Type B pancreatic cell (in vitro differentiated cells): Measurements from ENCODE around the gene CARS2. TPM values are rescaled to one million over a fixed set of nuclear protein-coding genes. Genes with fewer than 3 reads are reported as not detected.

Experiments
- DNase-seq: peaks from one replicate; pipeline ENCODE4 v3.0.0; 2021; ENCODE audit warnings: mixed read lengths; ENCODE audit not compliant: unreplicated experiment; ENCODE audit errors: extremely low spot score
- H3K27ac Mint-ChIP-seq: 2 replicates; pipeline ENCODE4 v1.8.0; 2021; ENCODE audit warnings: mild to moderate bottlenecking, mixed read lengths
- H3K27me3 Mint-ChIP-seq: 2 replicates; pipeline ENCODE4 v1.8.0; 2021; ENCODE audit warnings: mixed read lengths
- H3K36me3 Mint-ChIP-seq: 2 replicates; pipeline ENCODE4 v1.8.0; 2021; ENCODE audit warnings: mixed read lengths
- H3K4me1 Mint-ChIP-seq: one replicate; pipeline ENCODE4 v1.8.0; 2021; ENCODE audit warnings: mixed read lengths; ENCODE audit not compliant: unreplicated experiment
- H3K4me3 Mint-ChIP-seq: 2 replicates; pipeline ENCODE4 v1.8.0; 2021; ENCODE audit warnings: mild to moderate bottlenecking, mixed read lengths
- H3K9me3 Mint-ChIP-seq: 2 replicates; pipeline ENCODE4 v1.8.0; 2021; ENCODE audit warnings: mixed read lengths
- total RNA-seq: library from RNA; stranded (reverse); gene quantifications from 2 replicates; pipeline ENCODE4 v1.2.1, GENCODE V29; 2021; ENCODE audit warnings: low replicate concordance
- TF ChIP-seq, protein P1 (sequence below): fragments of 200-600 bp; sonication (generic); conservative IDR thresholded peaks from 2 replicates; pipeline ENCODE4 v1.5.0; 2021; ENCODE audit warnings: antibody characterized with exemption, mild to moderate bottlenecking

The CARS2 gene
- total RNA-seq, 1 donor from 2014 or later = 73.4 TPM

DNA sequence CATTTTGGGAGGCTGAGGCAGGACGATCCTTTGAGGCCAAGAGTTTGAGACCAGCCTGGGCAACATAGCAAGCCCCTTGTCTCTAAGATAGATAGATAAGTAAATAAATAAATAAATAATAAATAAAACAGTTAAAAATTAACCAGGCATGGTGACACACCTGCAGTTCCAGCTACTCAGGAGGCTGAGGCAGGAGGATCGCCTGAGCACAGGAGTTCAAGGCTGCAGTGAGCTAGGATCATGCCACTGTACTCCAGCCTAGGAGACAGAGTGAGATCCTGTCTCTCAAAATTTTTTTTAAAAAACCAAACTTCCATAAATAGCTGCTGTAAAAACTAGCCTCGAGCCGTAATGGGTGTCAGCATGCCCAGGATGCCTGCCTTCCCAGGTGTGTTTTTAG, 104.9 kb downstream of the CARS2 start:
- Mint-ChIP-seq H3K4me3 (no peak overlapping the region), H3K4me1 (peaks cover 21% of the 10 kb centered on the region), H3K9me3 (no peaks in the 10 kb centered on the region), H3K27me3 (no peaks in the 10 kb centered on the region), H3K27ac (no peak overlapping the region), H3K36me3 (no peaks in the 10 kb centered on the region)
- DNase-seq = no peak
- TF ChIP-seq, protein P1, sequence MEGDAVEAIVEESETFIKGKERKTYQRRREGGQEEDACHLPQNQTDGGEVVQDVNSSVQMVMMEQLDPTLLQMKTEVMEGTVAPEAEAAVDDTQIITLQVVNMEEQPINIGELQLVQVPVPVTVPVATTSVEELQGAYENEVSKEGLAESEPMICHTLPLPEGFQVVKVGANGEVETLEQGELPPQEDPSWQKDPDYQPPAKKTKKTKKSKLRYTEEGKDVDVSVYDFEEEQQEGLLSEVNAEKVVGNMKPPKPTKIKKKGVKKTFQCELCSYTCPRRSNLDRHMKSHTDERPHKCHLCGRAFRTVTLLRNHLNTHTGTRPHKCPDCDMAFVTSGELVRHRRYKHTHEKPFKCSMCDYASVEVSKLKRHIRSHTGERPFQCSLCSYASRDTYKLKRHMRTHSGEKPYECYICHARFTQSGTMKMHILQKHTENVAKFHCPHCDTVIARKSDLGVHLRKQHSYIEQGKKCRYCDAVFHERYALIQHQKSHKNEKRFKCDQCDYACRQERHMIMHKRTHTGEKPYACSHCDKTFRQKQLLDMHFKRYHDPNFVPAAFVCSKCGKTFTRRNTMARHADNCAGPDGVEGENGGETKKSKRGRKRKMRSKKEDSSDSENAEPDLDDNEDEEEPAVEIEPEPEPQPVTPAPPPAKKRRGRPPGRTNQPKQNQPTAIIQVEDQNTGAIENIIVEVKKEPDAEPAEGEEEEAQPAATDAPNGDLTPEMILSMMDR = no peak

DNA sequence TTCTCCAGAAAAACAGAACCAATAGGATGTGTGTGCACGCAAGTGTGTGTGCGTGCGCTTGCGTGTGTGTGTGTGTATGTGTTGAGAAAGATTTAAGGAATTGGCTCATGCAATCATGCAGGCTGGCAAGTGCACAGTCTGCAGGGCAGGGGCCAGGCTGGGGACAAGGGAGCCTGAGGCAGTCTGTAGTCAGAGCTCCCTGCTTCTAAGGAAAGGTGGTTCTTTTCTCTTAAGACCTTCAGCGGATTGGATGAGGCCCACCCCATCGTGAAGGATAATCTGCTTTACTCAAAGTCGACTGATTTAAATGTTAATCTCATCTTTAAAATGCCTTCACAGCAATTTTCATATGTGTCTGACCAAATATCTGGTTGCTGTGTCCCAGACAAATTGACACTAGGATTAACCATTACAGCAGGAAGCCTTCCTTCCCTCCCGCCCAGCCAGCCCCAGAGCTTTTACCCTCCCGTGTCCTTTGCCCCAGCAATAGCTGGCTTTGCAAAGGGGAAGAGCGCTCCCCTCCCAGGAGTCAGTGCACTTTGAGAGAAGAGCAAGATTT, 105.6 kb downstream of the CARS2 start:
- TF ChIP-seq, protein P1 = no peak
- Mint-ChIP-seq H3K27me3 (no peaks in the 10 kb centered on the region), H3K4me3 (peak overlapping the region; percentile 49), H3K27ac (peak overlapping the region; percentile 79), H3K4me1 (peaks cover 21% of the 10 kb centered on the region), H3K36me3 (no peaks in the 10 kb centered on the region), H3K9me3 (no peaks in the 10 kb centered on the region)
- DNase-seq = no peak

DNA sequence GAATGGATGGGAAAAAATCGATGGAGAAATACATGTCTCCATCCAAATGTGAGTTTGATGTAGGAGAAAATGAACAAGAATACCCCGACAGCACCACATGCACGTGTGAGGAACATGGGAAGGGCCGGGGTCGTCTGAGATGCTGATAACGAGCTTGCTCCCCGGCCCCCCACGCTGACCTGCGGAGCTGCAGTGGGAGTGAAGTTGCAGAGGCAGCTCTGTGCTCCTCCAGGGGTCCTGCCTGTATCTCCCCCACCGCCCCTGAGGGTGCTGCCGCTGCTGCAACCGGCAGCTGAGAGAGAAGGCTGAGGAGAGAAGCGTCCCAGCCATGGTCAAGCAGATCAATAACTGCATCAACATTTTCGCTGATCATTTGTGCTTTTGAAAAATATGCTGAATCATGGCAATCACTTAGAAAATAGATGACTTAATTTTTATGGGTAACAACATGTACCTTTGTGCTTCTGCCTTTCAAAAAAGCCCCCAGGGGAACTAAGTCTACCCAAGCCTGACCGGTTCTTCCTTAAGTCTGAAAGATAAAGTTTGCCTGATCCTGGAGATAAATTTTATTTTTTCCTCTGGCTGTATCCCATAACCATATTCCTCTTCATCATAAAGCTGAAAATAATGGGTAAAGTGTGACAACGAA, 108.8 kb downstream of the CARS2 start:
- Mint-ChIP-seq H3K36me3 (no peaks in the 10 kb centered on the region), H3K4me1 (peaks cover 21% of the 10 kb centered on the region), H3K27ac (peak overlapping the region; percentile 11), H3K9me3 (no peaks in the 10 kb centered on the region), H3K4me3 (peak overlapping the region; percentile 44), H3K27me3 (no peaks in the 10 kb centered on the region)
- TF ChIP-seq, protein P1 = no peak
- DNase-seq = no peak

DNA sequence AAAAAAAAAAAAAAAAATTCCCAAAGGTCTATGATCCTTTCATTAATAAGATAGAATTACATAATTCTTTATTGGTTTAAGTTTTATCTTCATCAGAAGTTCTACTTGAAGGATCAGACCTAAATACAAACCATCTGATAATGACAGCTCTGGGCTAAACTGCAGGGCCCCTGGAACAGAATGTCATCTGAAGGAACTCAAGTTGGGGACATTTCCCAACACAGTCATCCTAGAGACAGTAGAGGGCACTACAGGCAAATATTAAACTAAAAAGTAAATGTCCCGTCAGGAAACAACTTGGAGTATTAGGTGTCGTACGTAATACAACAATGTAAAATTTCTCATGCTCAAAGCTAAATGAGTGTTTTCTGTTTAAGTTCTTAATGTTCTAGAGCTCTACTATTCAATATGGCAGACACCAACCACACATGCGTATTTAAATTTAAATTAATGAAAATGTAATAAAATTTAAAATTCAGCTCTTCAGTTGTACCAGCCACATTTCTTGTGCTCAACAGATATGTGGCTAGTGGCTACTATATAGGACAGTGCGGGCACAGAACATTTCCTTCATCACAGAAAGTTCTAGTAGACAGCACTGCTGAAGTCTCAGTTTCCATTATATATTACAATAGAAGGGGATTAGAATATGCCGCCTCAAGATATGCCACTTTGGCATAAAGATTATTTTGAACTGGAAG, 112.3 kb downstream of the CARS2 start:
- TF ChIP-seq, protein P1 = peak; percentile 77
- no peaks in the 10 kb centered on the region for H3K9me3 Mint-ChIP-seq
- no peaks in the 10 kb centered on the region for H3K27me3 Mint-ChIP-seq
- DNase-seq = no peak
- H3K4me1 Mint-ChIP-seq = peaks cover 18% of the 10 kb centered on the region
- H3K27ac Mint-ChIP-seq = peak overlapping the region; percentile 19
- no peak overlapping the region for H3K4me3 Mint-ChIP-seq
- no peaks in the 10 kb centered on the region for H3K36me3 Mint-ChIP-seq

DNA sequence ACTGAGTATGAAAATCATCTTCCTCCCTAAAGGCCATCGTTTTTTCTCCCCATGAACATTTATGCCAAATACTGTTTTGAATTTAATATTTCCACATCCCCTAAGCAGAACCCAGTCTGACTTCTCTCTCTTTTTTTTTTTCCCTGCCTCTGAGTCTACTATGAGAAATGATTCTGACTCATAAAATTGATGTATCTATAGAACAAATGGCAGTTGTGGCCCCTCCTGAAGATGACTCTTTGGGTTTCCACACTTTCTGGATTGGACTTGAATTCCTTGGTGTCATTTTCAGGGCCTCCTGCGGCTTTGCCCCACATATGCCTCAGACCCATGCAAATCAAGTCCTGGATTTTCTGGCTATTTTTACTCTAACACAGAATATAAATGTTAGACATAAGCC, 113.3 kb downstream of the CARS2 start:
- DNase-seq = no peak
- Mint-ChIP-seq H3K4me3 (no peak overlapping the region), H3K27ac (peak overlapping the region; percentile 63)

More for the DNA sequence above, 113.3 kb downstream of the CARS2 start:
- TF ChIP-seq, protein P1 = no peak
- H3K27me3 Mint-ChIP-seq = no peaks in the 10 kb centered on the region
- H3K4me1 Mint-ChIP-seq = peaks cover 17% of the 10 kb centered on the region
- no peaks in the 10 kb centered on the region for H3K36me3 Mint-ChIP-seq
- no peaks in the 10 kb centered on the region for H3K9me3 Mint-ChIP-seq

Other genes starting within 250 kb of the CARS2 start
- gene RAB20, start 144.4 kb downstream of the CARS2 start, total RNA-seq = 6.4 and 9.1 TPM in 2 replicates
- gene NAXD, start 90.6 kb downstream of the CARS2 start, total RNA-seq = 38.8 and 39.5 TPM in 2 replicates
- 17.8 and 18.0 TPM in 2 replicates for gene ING1, start 7.6 kb upstream of the CARS2 start, total RNA-seq
- 87.9 and 142 TPM in 2 replicates for gene ANKRD10, start 209.0 kb upstream of the CARS2 start, total RNA-seq